Type B pancreatic cell (in vitro differentiated cells): ENCODE measurements around the gene PARD3. TPM values are rescaled to one million over a fixed set of nuclear protein-coding genes. Genes with fewer than 3 reads are reported as not detected.

ENCODE experiments used
- DNase-seq: peaks from one replicate; pipeline ENCODE4 v3.0.0; 2021; ENCODE audit warnings: mixed read lengths; ENCODE audit not compliant: unreplicated experiment; ENCODE audit errors: extremely low spot score
- H3K27ac Mint-ChIP-seq: 2 replicates; pipeline ENCODE4 v1.8.0; 2021; ENCODE audit warnings: mild to moderate bottlenecking, mixed read lengths
- H3K27me3 Mint-ChIP-seq: 2 replicates; pipeline ENCODE4 v1.8.0; 2021; ENCODE audit warnings: mixed read lengths
- H3K36me3 Mint-ChIP-seq: 2 replicates; pipeline ENCODE4 v1.8.0; 2021; ENCODE audit warnings: mixed read lengths
- H3K4me1 Mint-ChIP-seq: one replicate; pipeline ENCODE4 v1.8.0; 2021; ENCODE audit warnings: mixed read lengths; ENCODE audit not compliant: unreplicated experiment
- H3K4me3 Mint-ChIP-seq: 2 replicates; pipeline ENCODE4 v1.8.0; 2021; ENCODE audit warnings: mild to moderate bottlenecking, mixed read lengths
- H3K9me3 Mint-ChIP-seq: 2 replicates; pipeline ENCODE4 v1.8.0; 2021; ENCODE audit warnings: mixed read lengths
- CTCF ChIP-seq: fragments of 200-600 bp; sonication (generic); conservative IDR thresholded peaks from 2 replicates; pipeline ENCODE4 v1.5.0; 2021; ENCODE audit warnings: antibody characterized with exemption, mild to moderate bottlenecking
- total RNA-seq: library from RNA; stranded (reverse); gene quantifications from 2 replicates; pipeline ENCODE4 v1.2.1, GENCODE V29; 2021; ENCODE audit warnings: low replicate concordance

Gene PARD3
- total RNA-seq, 1 donor from 2014 or later, result 52.3 TPM

- H3K27me3 Mint-ChIP-seq, result no peaks in the 10 kb centered on the region
- peaks cover 6% of the 10 kb centered on the region for H3K9me3 Mint-ChIP-seq
- H3K4me1 Mint-ChIP-seq, result peaks cover 8% of the 10 kb centered on the region
- no peak overlapping the region for H3K27ac Mint-ChIP-seq
- no peak overlapping the region for H3K4me3 Mint-ChIP-seq
- no peak for DNase-seq
- peaks cover 11% of the 10 kb centered on the region for H3K36me3 Mint-ChIP-seq
- TF ChIP-seq CTCF, result no peak
These were observed 526.5 kb downstream of the PARD3 start for GRCh38 chr10:34288634-34289033.

DNA sequence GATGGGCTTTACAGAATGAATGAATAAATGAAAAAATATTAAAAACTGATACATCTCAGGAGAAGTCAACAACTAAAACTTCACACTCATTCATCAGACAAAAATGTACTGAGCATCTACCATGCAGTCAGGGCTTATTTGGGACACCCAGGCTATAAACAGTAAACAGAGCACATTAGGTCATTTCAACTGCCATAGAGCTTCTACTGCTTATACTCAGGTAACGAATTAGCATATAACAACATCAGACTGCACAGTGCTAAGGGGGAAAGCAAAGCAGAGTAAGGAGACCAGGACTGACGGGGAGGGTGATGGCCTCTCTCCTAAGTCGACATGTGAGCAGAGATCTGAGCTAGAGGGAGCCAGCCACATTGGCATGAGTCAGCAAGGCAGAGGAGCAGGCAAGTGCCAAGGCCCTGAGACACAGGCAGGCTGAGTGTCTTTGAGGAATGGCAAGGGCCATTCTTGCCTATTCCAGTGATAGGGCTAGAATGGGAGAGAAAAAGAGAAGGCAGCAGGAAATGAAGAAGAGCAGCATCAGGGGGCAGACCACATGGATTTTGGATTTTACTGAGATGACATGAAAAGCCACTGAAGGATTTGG, 528.9 kb downstream of the PARD3 start:
- no peak overlapping the region for H3K4me3 Mint-ChIP-seq
- TF ChIP-seq CTCF, result no peak
- peaks cover 14% of the 10 kb centered on the region for H3K36me3 Mint-ChIP-seq
- DNase-seq, result no peak
- H3K9me3 Mint-ChIP-seq, result peaks cover 6% of the 10 kb centered on the region
- no peaks in the 10 kb centered on the region for H3K4me1 Mint-ChIP-seq
- H3K27me3 Mint-ChIP-seq, result no peaks in the 10 kb centered on the region
- H3K27ac Mint-ChIP-seq, result no peak overlapping the region

DNA sequence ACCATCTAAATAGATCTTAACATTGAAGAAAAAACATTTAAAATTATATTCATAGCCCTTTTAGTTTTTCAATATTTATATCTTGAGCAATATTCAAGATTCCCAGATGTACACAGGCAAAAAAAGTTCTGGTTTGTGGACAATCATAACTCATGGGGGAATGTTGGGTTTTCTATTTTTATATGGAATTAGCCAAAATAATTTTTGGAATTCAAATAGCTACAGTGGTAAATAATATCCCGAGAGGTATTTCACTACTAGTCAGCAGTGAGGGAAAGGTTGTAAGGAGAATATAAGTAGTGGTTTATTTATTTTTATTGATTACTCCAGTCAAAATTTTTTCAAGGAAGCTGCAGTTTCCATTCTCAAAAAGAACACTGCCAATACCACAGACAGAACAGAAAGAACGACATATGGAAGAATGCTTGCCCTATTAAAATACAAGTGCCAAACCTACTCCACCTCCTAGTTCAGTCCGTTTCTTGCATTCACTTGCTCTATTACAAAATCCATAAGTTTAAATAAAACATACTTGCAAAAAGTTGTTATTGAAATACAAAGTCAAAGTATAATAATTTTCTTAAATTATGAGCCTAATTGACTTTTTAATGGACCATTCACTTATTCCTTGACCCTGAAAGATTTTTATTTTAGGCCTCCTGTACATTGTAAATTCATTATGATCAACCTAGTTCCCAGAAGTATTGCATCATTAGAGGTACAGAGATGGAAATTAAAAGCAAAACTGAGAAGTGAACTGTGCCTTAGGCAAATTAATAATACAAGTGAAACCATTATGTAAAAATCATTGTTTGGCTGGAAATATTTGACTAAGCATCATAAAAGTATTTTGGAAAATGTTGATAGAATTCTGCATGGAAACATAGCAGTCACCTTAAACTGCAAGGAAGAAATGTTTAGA, 533.2 kb downstream of the PARD3 start:
- Mint-ChIP-seq H3K36me3 (peaks cover 14% of the 10 kb centered on the region), H3K4me3 (no peak overlapping the region), H3K4me1 (no peaks in the 10 kb centered on the region), H3K27me3 (no peaks in the 10 kb centered on the region), H3K27ac (no peak overlapping the region), H3K9me3 (no peaks in the 10 kb centered on the region)
- no peak for TF ChIP-seq CTCF
- DNase-seq, result no peak

DNA sequence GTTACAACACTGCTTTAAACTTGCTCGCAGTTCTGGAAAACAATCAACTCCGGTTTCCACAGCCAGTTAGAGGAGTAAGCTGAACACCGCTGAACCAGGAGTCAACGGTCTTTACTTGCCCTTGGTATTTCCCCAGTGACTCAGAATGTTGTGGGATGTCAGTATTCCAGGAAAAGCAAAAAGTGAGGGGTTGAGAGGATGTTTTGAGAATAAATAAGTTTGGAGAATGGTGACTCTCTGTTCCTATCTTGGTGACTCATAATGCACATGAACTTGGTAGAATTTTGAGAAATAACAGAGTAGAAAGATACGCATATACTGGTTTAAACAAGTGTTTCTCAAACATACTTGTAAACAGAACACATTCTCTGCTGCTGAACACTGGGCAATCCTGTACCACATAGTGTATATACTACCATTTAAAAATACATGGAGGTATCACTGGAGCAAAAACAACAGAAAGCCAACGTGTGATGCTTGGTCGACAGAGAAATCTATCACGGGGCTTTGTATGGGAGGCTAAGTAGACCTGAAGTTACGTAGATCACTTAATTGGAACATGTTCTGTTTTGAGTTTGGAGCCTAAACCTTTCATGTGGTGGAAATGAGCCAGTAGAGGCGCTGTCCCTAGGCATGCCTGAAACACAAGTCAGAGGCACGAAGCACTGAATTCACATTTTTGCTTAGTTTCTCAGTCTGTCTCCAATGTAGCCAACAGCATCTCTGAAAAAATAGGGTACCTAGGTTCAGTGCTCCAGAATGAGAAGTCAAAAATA, 534.3 kb downstream of the PARD3 start:
- no peaks in the 10 kb centered on the region for H3K4me1 Mint-ChIP-seq

More for the DNA sequence above, 534.3 kb downstream of the PARD3 start:
- H3K4me3 Mint-ChIP-seq, result no peak overlapping the region
- DNase-seq, result no peak
- H3K27me3 Mint-ChIP-seq, result no peaks in the 10 kb centered on the region
- no peaks in the 10 kb centered on the region for H3K9me3 Mint-ChIP-seq
- peaks cover 10% of the 10 kb centered on the region for H3K36me3 Mint-ChIP-seq
- no peak overlapping the region for H3K27ac Mint-ChIP-seq
- TF ChIP-seq CTCF, result no peak
